ENCODE data around the gene DNA2. TPM values are rescaled to one million over a fixed set of nuclear protein-coding genes. Genes with fewer than 3 reads are reported as not detected.
A peak's percentile ranks its signal among the peaks of the same experiment; 100 is the strongest.

DNA2 gene
- total and polyA plus RNA-seq, 2 of the 13 experiments (the other 11 are each of a cell fraction or from before 2014, with no cell fraction given): 4.8 to 27.3 TPM

DNA sequence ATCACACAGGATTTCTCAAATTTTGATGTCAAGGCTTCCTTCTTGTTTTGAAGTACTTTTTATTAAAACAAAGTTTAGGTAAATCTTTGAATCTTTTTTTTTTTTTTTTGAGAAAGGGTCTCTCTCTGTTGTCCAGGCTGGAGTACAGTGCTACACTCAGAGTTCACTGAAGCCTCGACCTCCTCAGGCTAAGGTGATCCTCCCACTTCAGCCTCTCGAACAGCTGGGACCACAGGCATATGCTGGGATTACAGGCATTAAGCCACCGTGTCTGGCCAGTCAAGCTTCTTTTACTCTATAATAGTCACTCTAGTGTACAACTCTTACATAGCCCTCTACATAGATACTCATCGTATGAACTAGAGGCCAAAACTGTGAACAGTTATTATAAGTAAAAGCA is 68.1 kb downstream of the DNA2 start:
- peaks cover 2 to 7% of the 10 kb centered on the region in 2 experiments; a peak in 4 of 5 replicates for H3K36me3 ChIP-seq (replicated peaks in 1 of 2; ENCODE audit: control insufficient read depth in 1 of 2, insufficient read depth in 2 of 2, low read length in 2 of 2)
- DNase-seq (ENCODE audit: low spot score) (peak; percentile 1), FAIRE-seq (no peak), ATAC-seq (no peak)
- H3K9ac ChIP-seq (ENCODE audit: insufficient read depth, low read depth, low read length): no peak overlapping the region
- ChIA-PET POLR2A (interaction anchor here (1.2 kb wide), 1 partner anchor 12 kb away, joined by 4 read pairs; no protein-coding TSS in a partner anchor), CTCF (ENCODE audit: low intra/inter-chr PET ratio, low total read pairs) (no interaction called here)
- H2AFZ ChIP-seq (ENCODE audit: low read length): no peak overlapping the region
- WGBS (ENCODE audit: low lambda C conversion rate): 63% methylated on average over 4 of the region's 4 CpGs
- in situ Hi-C loops (cut with HindIII; ENCODE audit: extremely low pct_ligation_motif_present, low pct_unique_long_range_greater_than_20kb) (no loop called here), intact Hi-C loops (cut with micrococcal nuclease; ENCODE audit: unreplicated experiment) (loop anchor here (10.0 kb wide), 2 partner anchors 59 to 141 kb away; no protein-coding TSS in a partner anchor)
- BruUV-seq (replicated peaks): no TSS peak
- peaks cover 41% of the 10 kb centered on the region for H3K79me2 ChIP-seq (ENCODE audit: insufficient read depth, low read length)
- H3K4me3 ChIP-seq (replicated peaks in 1 of 3; ENCODE audit: insufficient read depth in 1 of 3, low read depth in 2 of 3, low read length in 3 of 3): peak overlapping the region in 1 of 3 experiments; percentile 98; a peak in 1 of 6 replicates
- peaks cover 24% of the 10 kb centered on the region for H3K4me1 ChIP-seq (ENCODE audit: insufficient read depth, low read length)
- TF ChIP-seq ZNF121 (CRISPR knock-in tag; IDR thresholded peaks at IDR 0.05) (peak; percentile 69), NFYB (CRISPR knock-in tag; IDR thresholded peaks at IDR 0.05) (no peak), HMGA1 (CRISPR knock-in tag; conservative IDR thresholded peaks at IDR 0.05) (no peak)
- TF ChIP-seq, protein P1, sequence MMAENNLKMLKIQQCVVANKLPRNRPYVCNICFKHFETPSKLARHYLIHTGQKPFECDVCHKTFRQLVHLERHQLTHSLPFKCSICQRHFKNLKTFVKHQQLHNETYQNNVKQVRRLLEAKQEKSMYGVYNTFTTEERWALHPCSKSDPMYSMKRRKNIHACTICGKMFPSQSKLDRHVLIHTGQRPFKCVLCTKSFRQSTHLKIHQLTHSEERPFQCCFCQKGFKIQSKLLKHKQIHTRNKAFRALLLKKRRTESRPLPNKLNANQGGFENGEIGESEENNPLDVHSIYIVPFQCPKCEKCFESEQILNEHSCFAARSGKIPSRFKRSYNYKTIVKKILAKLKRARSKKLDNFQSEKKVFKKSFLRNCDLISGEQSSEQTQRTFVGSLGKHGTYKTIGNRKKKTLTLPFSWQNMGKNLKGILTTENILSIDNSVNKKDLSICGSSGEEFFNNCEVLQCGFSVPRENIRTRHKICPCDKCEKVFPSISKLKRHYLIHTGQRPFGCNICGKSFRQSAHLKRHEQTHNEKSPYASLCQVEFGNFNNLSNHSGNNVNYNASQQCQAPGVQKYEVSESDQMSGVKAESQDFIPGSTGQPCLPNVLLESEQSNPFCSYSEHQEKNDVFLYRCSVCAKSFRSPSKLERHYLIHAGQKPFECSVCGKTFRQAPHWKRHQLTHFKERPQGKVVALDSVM (CRISPR knock-in tag; IDR thresholded peaks at IDR 0.05): peak; percentile 73; the same call in 1 of the 2 replicates
- peak overlapping the region; percentile 57 for H3K4me2 ChIP-seq (ENCODE audit: low read depth, low read length)
- H3K27me3 ChIP-seq (ENCODE audit: control insufficient read depth in 1 of 2, insufficient read depth in 2 of 2, low read length in 2 of 2): no peaks in the 10 kb centered on the region; a peak in 1 of 5 replicates
- no peaks in the 10 kb centered on the region for H3K9me3 ChIP-seq (ENCODE audit: low read length)
- H4K20me1 ChIP-seq (ENCODE audit: insufficient read depth, low read length): peaks cover 6% of the 10 kb centered on the region
- peak overlapping the region; percentile 87 for H3K27ac ChIP-seq (ENCODE audit: extremely low read length, insufficient read depth, low read length)

DNA sequence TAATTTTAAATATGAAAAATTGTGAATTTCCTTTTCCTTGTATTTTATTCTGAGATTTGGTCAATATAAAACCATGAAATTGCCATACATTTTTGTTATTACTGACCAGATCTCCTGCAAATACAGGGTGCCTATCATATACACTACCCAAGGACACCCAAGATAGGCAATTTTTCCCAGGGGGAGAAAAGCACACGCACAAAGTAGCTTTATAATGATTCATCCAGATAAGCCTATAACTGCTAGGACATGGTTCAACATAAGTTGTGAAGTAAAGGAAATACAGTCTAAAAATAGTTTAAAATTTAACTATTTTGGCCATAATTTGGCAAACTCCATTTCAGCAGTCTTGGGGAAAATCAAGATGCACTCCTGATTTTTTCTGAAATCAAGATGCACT is 69.5 kb downstream of the DNA2 start:
- no peaks in the 10 kb centered on the region for H3K9me3 ChIP-seq (ENCODE audit: low read length)
- POLR2A ChIA-PET: no interaction called here
- TF ChIP-seq HES4 (CRISPR knock-in tag; IDR thresholded peaks at IDR 0.05; ENCODE audit: borderline replicate concordance): no peak
- no peak for TF ChIP-seq RBFOX2 (IDR thresholded peaks at IDR 0.05; ENCODE audit: low read depth, low read length)
- no peak for TF ChIP-seq ZFP37 (CRISPR knock-in tag; IDR thresholded peaks at IDR 0.05; ENCODE audit: borderline replicate concordance)
- TF ChIP-seq, protein P2, sequence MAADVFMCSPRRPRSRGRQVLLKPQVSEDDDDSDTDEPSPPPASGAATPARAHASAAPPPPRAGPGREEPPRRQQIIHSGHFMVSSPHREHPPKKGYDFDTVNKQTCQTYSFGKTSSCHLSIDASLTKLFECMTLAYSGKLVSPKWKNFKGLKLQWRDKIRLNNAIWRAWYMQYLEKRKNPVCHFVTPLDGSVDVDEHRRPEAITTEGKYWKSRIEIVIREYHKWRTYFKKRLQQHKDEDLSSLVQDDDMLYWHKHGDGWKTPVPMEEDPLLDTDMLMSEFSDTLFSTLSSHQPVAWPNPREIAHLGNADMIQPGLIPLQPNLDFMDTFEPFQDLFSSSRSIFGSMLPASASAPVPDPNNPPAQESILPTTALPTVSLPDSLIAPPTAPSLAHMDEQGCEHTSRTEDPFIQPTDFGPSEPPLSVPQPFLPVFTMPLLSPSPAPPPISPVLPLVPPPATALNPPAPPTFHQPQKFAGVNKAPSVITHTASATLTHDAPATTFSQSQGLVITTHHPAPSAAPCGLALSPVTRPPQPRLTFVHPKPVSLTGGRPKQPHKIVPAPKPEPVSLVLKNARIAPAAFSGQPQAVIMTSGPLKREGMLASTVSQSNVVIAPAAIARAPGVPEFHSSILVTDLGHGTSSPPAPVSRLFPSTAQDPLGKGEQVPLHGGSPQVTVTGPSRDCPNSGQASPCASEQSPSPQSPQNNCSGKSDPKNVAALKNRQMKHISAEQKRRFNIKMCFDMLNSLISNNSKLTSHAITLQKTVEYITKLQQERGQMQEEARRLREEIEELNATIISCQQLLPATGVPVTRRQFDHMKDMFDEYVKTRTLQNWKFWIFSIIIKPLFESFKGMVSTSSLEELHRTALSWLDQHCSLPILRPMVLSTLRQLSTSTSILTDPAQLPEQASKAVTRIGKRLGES (CRISPR knock-in tag; IDR thresholded peaks at IDR 0.05; ENCODE audit: borderline replicate concordance): no peak
- no peak for TF ChIP-seq ZNF614 (CRISPR knock-in tag; IDR thresholded peaks at IDR 0.05; ENCODE audit: borderline replicate concordance)
- no peak for TF ChIP-seq SATB2 (CRISPR knock-in tag; IDR thresholded peaks at IDR 0.05)
- TF ChIP-seq RFX3 (CRISPR knock-in tag; IDR thresholded peaks at IDR 0.05): no peak
- TF ChIP-seq DMAP1 (CRISPR knock-in tag; IDR thresholded peaks at IDR 0.05): no peak
- TF ChIP-seq, protein P3, sequence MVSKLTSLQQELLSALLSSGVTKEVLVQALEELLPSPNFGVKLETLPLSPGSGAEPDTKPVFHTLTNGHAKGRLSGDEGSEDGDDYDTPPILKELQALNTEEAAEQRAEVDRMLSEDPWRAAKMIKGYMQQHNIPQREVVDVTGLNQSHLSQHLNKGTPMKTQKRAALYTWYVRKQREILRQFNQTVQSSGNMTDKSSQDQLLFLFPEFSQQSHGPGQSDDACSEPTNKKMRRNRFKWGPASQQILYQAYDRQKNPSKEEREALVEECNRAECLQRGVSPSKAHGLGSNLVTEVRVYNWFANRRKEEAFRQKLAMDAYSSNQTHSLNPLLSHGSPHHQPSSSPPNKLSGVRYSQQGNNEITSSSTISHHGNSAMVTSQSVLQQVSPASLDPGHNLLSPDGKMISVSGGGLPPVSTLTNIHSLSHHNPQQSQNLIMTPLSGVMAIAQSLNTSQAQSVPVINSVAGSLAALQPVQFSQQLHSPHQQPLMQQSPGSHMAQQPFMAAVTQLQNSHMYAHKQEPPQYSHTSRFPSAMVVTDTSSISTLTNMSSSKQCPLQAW (CRISPR knock-in tag; IDR thresholded peaks at IDR 0.05): no peak

More for the DNA sequence above, 69.5 kb downstream of the DNA2 start:
- no peak for ATAC-seq
- Histone ChIP-seq H3K9ac (ENCODE audit: insufficient read depth, low read depth, low read length) (no peak overlapping the region), H3K27me3 (ENCODE audit: control insufficient read depth in 1 of 2, insufficient read depth in 2 of 2, low read length in 2 of 2) (no peaks in the 10 kb centered on the region; a peak in 1 of 5 replicates), H2AFZ (ENCODE audit: low read length) (no peak overlapping the region), H3K27ac (ENCODE audit: extremely low read length, insufficient read depth, low read length) (no peak overlapping the region), H3K79me2 (ENCODE audit: insufficient read depth, low read length) (peaks cover 41% of the 10 kb centered on the region), H3K4me1 (ENCODE audit: insufficient read depth, low read length) (peaks cover 25% of the 10 kb centered on the region), H3K4me2 (ENCODE audit: low read depth, low read length) (no peak overlapping the region), H3K4me3 (replicated peaks in 1 of 3; ENCODE audit: insufficient read depth in 1 of 3, low read depth in 2 of 3, low read length in 3 of 3) (no peak overlapping the region), H3K36me3 (replicated peaks in 1 of 2; ENCODE audit: control insufficient read depth in 1 of 2, insufficient read depth in 2 of 2, low read length in 2 of 2) (peaks cover 2 to 7% of the 10 kb centered on the region in 2 experiments; a peak in 4 of 5 replicates), H4K20me1 (ENCODE audit: insufficient read depth, low read length) (peaks cover 6% of the 10 kb centered on the region)
- WGBS (ENCODE audit: low lambda C conversion rate): 93% methylated on average over 1 of the region's 1 CpG
- CTCF ChIA-PET (ENCODE audit: low intra/inter-chr PET ratio, low total read pairs): no interaction called here
- in situ Hi-C loops (cut with HindIII; ENCODE audit: extremely low pct_ligation_motif_present, low pct_unique_long_range_greater_than_20kb): no loop called here
- DNase-seq (ENCODE audit: low spot score): no peak
- BruUV-seq (replicated peaks): no TSS peak
- no peak for FAIRE-seq
- intact Hi-C loops (cut with micrococcal nuclease; ENCODE audit: unreplicated experiment): loop anchor here (10.0 kb wide), 2 partner anchors 57 to 143 kb away; no protein-coding TSS in a partner anchor

Measured in HepG2 (cell line).